DND-41 (cell line): ENCODE measurements around the gene CD72.
"Not testable (repeated sequence)": the region's sequence is repeated elsewhere in the genome, so short reads cannot be mapped to it uniquely, and the experiment has no call there.

Source experiments
- ATAC-seq: fragments of 200-7000 bp; cut with Tn5 transposase; 3 replicates; pipeline ENCODE4 v1.9.1; 2021; ENCODE audit warnings: low read depth; ENCODE audit not compliant: insufficient read depth
- DNase-seq: peaks from one replicate; pipeline ENCODE4 v3.0.0-alpha.2; 2020
- H2AFZ ChIP-seq: 2 replicates; pipeline ENCODE4 v1.6.0; 2012; ENCODE audit warnings: low read depth, low read length
- H3K27ac ChIP-seq: 2 replicates; pipeline ENCODE4 v1.5.1; 2012; ENCODE audit warnings: low read length, inconsistent platforms
- H3K27me3 ChIP-seq: fragments of 200-600 bp; sonication (generic); 2 replicates; pipeline ENCODE4 v1.6.0; 2012; ENCODE audit warnings: low read length, mild to moderate bottlenecking, inconsistent platforms; ENCODE audit not compliant: insufficient read depth, poor library complexity
- H3K36me3 ChIP-seq: 2 replicates; pipeline ENCODE4 v1.5.1; 2012; ENCODE audit warnings: low read length, inconsistent platforms; ENCODE audit not compliant: insufficient read depth
- H3K4me1 ChIP-seq: 2 replicates; pipeline ENCODE4 v1.5.1; 2012; ENCODE audit warnings: mild to moderate bottlenecking, low read length; ENCODE audit not compliant: insufficient read depth
- H3K4me2 ChIP-seq: 2 replicates; pipeline ENCODE4 v1.6.0; 2012; ENCODE audit warnings: mild to moderate bottlenecking, moderate library complexity, low read length, inconsistent platforms; ENCODE audit not compliant: insufficient read depth
- H3K4me3 ChIP-seq, 2 experiments: fragments of 200-600 bp in 1 of 2; shearing (Covaris generic) in 1 of 2; 2 replicates each; pipeline ENCODE4 v1.5.1; 2012 to 2016; ENCODE audit warnings: inconsistent platforms in 2 of 2, low read length in 2 of 2, mild to moderate bottlenecking in 2 of 2, low read depth in 1 of 2, moderate library complexity in 1 of 2
- H3K79me2 ChIP-seq: 2 replicates; pipeline ENCODE4 v1.6.0; 2012; ENCODE audit warnings: low read length, inconsistent platforms; ENCODE audit not compliant: insufficient read depth
- H3K9ac ChIP-seq: 2 replicates; pipeline ENCODE4 v1.6.0; 2012; ENCODE audit warnings: low read depth, mild to moderate bottlenecking, inconsistent platforms, low read length, moderate library complexity
- H3K9me3 ChIP-seq: 2 replicates; pipeline ENCODE4 v1.5.1; 2012; ENCODE audit warnings: low read length, moderate library complexity, mild to moderate bottlenecking, inconsistent platforms; ENCODE audit not compliant: insufficient read depth, severe bottlenecking
- H4K20me1 ChIP-seq: 2 replicates; pipeline ENCODE4 v1.6.0; 2012; ENCODE audit warnings: low read length; ENCODE audit not compliant: insufficient read depth
- CTCF ChIP-seq: IDR thresholded peaks from 2 replicates; pipeline ENCODE4 v1.5.1; 2012; ENCODE audit warnings: borderline replicate concordance, low read length, moderate library complexity, mild to moderate bottlenecking; ENCODE audit not compliant: poor library complexity, severe bottlenecking; ENCODE audit errors: extremely low read depth
- EZH2 ChIP-seq: IDR thresholded peaks from 3 replicates; pipeline ENCODE4 v1.6.1; 2012; ENCODE audit warnings: borderline replicate concordance, low read depth, mild to moderate bottlenecking, moderate library complexity, low read length, inconsistent platforms; ENCODE audit not compliant: severe bottlenecking

CD72 gene

GRCh38 chr9:35612843-35613242, 5.4 kb downstream of the CD72 start:
- H3K9me3 ChIP-seq = no peaks in the 10 kb centered on the region

GRCh38 chr9:35612066-35612465, 6.1 kb downstream of the CD72 start:
- not testable (repeated sequence) for H3K4me2 ChIP-seq, H2AFZ ChIP-seq, H3K9me3 ChIP-seq, ATAC-seq, H4K20me1 ChIP-seq, H3K27me3 ChIP-seq, H3K4me3 ChIP-seq, DNase-seq, H3K9ac ChIP-seq, H3K27ac ChIP-seq
- Histone ChIP-seq H3K4me1 (peaks cover 37% of the 10 kb centered on the region), H3K36me3 (peaks cover 42% of the 10 kb centered on the region), H3K79me2 (peaks cover 23% of the 10 kb centered on the region)

More at GRCh38 chr9:35612843-35613242, 5.4 kb downstream of the CD72 start:
- Histone ChIP-seq H3K9ac (no peak overlapping the region), H3K27me3 (no peaks in the 10 kb centered on the region), H2AFZ (no peak overlapping the region), H3K79me2 (peaks cover 23% of the 10 kb centered on the region), H3K36me3 (peaks cover 34% of the 10 kb centered on the region), H3K27ac (no peak overlapping the region; the same call in 1 of the 2 replicates), H4K20me1 (no peaks in the 10 kb centered on the region; the same call in none of the 2 replicates), H3K4me1 (peaks cover 37% of the 10 kb centered on the region), H3K4me2 (no peak overlapping the region), H3K4me3 (no peak overlapping the region)
- ATAC-seq (no peak), DNase-seq (no peak)
- TF ChIP-seq EZH2 (no peak), CTCF (no peak)

- no peak overlapping the region for H3K4me3 ChIP-seq
- DNase-seq (peak; percentile 66), ATAC-seq (peak; percentile 79)
- peaks cover 11% of the 10 kb centered on the region for H4K20me1 ChIP-seq
- no peak overlapping the region for H3K4me2 ChIP-seq
- H3K27me3 ChIP-seq = no peaks in the 10 kb centered on the region
- peaks cover 47% of the 10 kb centered on the region for H3K36me3 ChIP-seq
- no peak overlapping the region for H3K9ac ChIP-seq
- H3K4me1 ChIP-seq = peaks cover 37% of the 10 kb centered on the region
- TF ChIP-seq EZH2 (no peak), CTCF (peak; percentile 74)
- H3K27ac ChIP-seq = no peak overlapping the region
- no peak overlapping the region for H2AFZ ChIP-seq
- no peaks in the 10 kb centered on the region for H3K9me3 ChIP-seq
- peaks cover 28% of the 10 kb centered on the region for H3K79me2 ChIP-seq
Observed at GRCh38 chr9:35611230-35611797, 6.9 kb downstream of the CD72 start.

GRCh38 chr9:35609820-35610163, 8.4 kb downstream of the CD72 start:
- ATAC-seq (no peak), DNase-seq (no peak)
- H3K36me3 ChIP-seq = peaks cover 47% of the 10 kb centered on the region
- no peaks in the 10 kb centered on the region for H3K27me3 ChIP-seq
- no peak for TF ChIP-seq CTCF
- no peak for TF ChIP-seq EZH2
- H3K27ac ChIP-seq = no peak overlapping the region
- no peak overlapping the region for H3K4me2 ChIP-seq
- peaks cover 28% of the 10 kb centered on the region for H3K4me1 ChIP-seq
- H3K9ac ChIP-seq = no peak overlapping the region
- peaks cover 41% of the 10 kb centered on the region for H3K79me2 ChIP-seq
- no peaks in the 10 kb centered on the region for H3K9me3 ChIP-seq
- H2AFZ ChIP-seq = no peak overlapping the region
- no peak overlapping the region for H3K4me3 ChIP-seq
- peaks cover 16% of the 10 kb centered on the region for H4K20me1 ChIP-seq
